Osteoblast (primary cell): ENCODE data around the gene NDUFS6. TPM values are rescaled to one million over a fixed set of nuclear protein-coding genes. Genes with fewer than 3 reads are reported as not detected.

Experiments used
- DNase-seq: peaks from one replicate; pipeline ENCODE4 v3.0.0; 2011; ENCODE audit warnings: low spot score, mixed read lengths; ENCODE audit not compliant: insufficient read length; ENCODE audit errors: missing footprints
- H2AFZ ChIP-seq: 2 replicates; pipeline ENCODE4 v1.6.0; 2011; ENCODE audit warnings: mild to moderate bottlenecking, low read length
- H3K27ac ChIP-seq: 2 replicates; pipeline ENCODE4 v1.5.1; 2011; ENCODE audit warnings: mild to moderate bottlenecking, low read depth, low read length, moderate library complexity
- H3K27me3 ChIP-seq: 2 replicates; pipeline ENCODE4 v1.6.0; 2012; ENCODE audit warnings: mild to moderate bottlenecking, control low read depth, inconsistent platforms, low read length, moderate library complexity; ENCODE audit not compliant: insufficient read depth
- H3K36me3 ChIP-seq: 2 replicates; pipeline ENCODE4 v1.5.1; 2011; ENCODE audit warnings: mild to moderate bottlenecking, low read length, control low read depth, moderate library complexity; ENCODE audit not compliant: insufficient read depth
- H3K4me1 ChIP-seq: 2 replicates; pipeline ENCODE4 v1.5.1; 2011; ENCODE audit warnings: mild to moderate bottlenecking, low read length, control low read depth, moderate library complexity; ENCODE audit not compliant: insufficient read depth
- H3K4me2 ChIP-seq: 2 replicates; pipeline ENCODE4 v1.6.0; 2011; ENCODE audit warnings: mild to moderate bottlenecking, low read length; ENCODE audit not compliant: insufficient read depth
- H3K4me3 ChIP-seq: fragments of 200-600 bp; sonication (generic); 3 replicates; pipeline ENCODE4 v1.5.1; 2012; ENCODE audit warnings: mild to moderate bottlenecking, low read length, inconsistent platforms; ENCODE audit not compliant: insufficient read depth
- H3K79me2 ChIP-seq: 2 replicates; pipeline ENCODE4 v1.6.0; 2012; ENCODE audit warnings: mild to moderate bottlenecking, low read length, control low read depth, inconsistent platforms; ENCODE audit not compliant: insufficient read depth
- H3K9me3 ChIP-seq: 2 replicates; pipeline ENCODE4 v1.5.1; 2011; ENCODE audit warnings: low read depth, low read length, control low read depth
- H4K20me1 ChIP-seq: 2 replicates; pipeline ENCODE4 v1.6.0; 2012; ENCODE audit warnings: mild to moderate bottlenecking, low read length, control low read depth; ENCODE audit not compliant: insufficient read depth
- total RNA-seq: library from RNA; depleted of rRNA; stranded (reverse); fragments of >200 nt; gene quantifications from 2 replicates; pipeline ENCODE4 v1.2.3, GENCODE V29; 2012
- TF ChIP-seq, protein P1 (sequence below): IDR thresholded peaks from 2 replicates; pipeline ENCODE4 v1.5.1; 2011; ENCODE audit warnings: mild to moderate bottlenecking, low read depth, low read length, moderate library complexity; ENCODE audit errors: extremely low read depth

Gene NDUFS6
- total RNA-seq, 1 donor, result 23.9 TPM

DNA sequence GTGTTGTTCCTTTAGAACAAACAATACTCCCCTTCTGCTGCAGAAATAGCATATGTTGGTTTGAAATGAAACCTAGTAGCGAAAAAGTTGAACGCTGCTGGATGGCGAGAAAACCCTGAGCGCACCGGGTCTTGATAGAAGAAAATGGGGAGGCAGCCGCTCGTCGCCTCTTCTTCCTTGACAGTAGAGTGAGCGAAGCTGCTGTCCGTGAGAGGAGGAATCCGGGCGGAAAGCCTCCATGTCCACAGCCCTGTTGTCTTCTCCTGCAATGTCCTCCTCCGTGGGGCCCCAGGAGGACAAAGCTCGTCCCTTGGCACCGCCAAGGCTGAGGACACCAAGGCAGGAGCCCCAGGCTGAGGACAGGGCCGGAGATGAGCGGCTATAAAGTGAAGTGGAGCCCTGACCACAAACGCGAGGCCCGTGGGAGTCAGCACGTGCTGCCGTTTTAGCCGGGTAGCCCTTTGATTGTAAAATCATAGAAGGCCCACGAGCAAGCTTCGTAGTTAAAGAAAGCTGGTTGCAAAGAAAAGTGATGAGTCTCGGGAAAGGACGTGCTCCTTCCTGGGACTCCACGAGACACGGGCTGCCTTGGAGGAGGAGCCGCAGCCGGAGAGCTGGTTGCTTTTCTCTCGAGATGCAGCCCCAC lies 37.1 kb upstream of the NDUFS6 start:
- no peaks in the 10 kb centered on the region for H4K20me1 ChIP-seq
- no peak overlapping the region for H3K27ac ChIP-seq
- H3K79me2 ChIP-seq, result no peaks in the 10 kb centered on the region
- DNase-seq, result peak; percentile 78
- H3K4me3 ChIP-seq, result no peak overlapping the region
- TF ChIP-seq, protein P1, sequence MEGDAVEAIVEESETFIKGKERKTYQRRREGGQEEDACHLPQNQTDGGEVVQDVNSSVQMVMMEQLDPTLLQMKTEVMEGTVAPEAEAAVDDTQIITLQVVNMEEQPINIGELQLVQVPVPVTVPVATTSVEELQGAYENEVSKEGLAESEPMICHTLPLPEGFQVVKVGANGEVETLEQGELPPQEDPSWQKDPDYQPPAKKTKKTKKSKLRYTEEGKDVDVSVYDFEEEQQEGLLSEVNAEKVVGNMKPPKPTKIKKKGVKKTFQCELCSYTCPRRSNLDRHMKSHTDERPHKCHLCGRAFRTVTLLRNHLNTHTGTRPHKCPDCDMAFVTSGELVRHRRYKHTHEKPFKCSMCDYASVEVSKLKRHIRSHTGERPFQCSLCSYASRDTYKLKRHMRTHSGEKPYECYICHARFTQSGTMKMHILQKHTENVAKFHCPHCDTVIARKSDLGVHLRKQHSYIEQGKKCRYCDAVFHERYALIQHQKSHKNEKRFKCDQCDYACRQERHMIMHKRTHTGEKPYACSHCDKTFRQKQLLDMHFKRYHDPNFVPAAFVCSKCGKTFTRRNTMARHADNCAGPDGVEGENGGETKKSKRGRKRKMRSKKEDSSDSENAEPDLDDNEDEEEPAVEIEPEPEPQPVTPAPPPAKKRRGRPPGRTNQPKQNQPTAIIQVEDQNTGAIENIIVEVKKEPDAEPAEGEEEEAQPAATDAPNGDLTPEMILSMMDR, result no peak
- no peaks in the 10 kb centered on the region for H3K4me1 ChIP-seq
- H2AFZ ChIP-seq, result peak overlapping the region; percentile 72
- peaks cover 42% of the 10 kb centered on the region for H3K27me3 ChIP-seq
- peak overlapping the region; percentile 18 for H3K4me2 ChIP-seq
- H3K36me3 ChIP-seq, result no peaks in the 10 kb centered on the region
- H3K9me3 ChIP-seq, result no peaks in the 10 kb centered on the region

DNA sequence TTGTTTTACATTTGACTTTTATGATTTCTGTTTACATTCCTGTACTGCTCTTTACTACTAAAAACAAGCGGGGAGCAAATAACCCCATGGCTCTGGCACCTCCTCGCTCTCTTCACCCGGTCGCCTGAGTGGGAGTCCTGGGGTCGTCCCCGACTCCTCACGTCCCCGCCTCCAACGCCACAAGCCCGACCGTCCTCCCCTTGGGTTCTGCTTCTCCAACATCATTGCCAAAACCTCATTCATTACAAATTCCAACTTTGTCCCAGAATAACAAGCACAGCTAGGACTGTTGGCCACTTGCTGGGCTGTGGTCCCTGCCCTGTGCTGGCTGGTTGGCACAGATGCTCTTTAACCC lies 36.6 kb upstream of the NDUFS6 start:
- H3K4me1 ChIP-seq, result no peaks in the 10 kb centered on the region
- no peak overlapping the region for H3K4me3 ChIP-seq
- H3K9me3 ChIP-seq, result no peaks in the 10 kb centered on the region
- no peaks in the 10 kb centered on the region for H4K20me1 ChIP-seq
- H3K36me3 ChIP-seq, result no peaks in the 10 kb centered on the region
- peak overlapping the region; percentile 18 for H3K4me2 ChIP-seq
- H2AFZ ChIP-seq, result peak overlapping the region; percentile 72
- H3K27ac ChIP-seq, result no peak overlapping the region
- TF ChIP-seq, protein P1, result no peak
- DNase-seq, result peak; percentile 86
- peaks cover 39% of the 10 kb centered on the region for H3K27me3 ChIP-seq
- H3K79me2 ChIP-seq, result no peaks in the 10 kb centered on the region

- peaks cover 37% of the 10 kb centered on the region for H3K27me3 ChIP-seq
- DNase-seq, result peak; percentile 45
- no peak overlapping the region for H2AFZ ChIP-seq
- no peak overlapping the region for H3K4me2 ChIP-seq
- no peaks in the 10 kb centered on the region for H3K4me1 ChIP-seq
- H3K9me3 ChIP-seq, result no peaks in the 10 kb centered on the region
- no peaks in the 10 kb centered on the region for H4K20me1 ChIP-seq
- H3K27ac ChIP-seq, result no peak overlapping the region
- no peak overlapping the region for H3K4me3 ChIP-seq
- H3K79me2 ChIP-seq, result no peaks in the 10 kb centered on the region
- H3K36me3 ChIP-seq, result no peaks in the 10 kb centered on the region
- TF ChIP-seq, protein P1, result no peak
Observed at GRCh38 chr5:1765141-1765879, 35.9 kb upstream of the NDUFS6 start.

GRCh38 chr5:1765880-1766235 lies 35.3 kb upstream of the NDUFS6 start:
- H2AFZ ChIP-seq, result no peak overlapping the region
- H3K79me2 ChIP-seq, result no peaks in the 10 kb centered on the region
- TF ChIP-seq, protein P1, result no peak
- H3K4me1 ChIP-seq, result no peaks in the 10 kb centered on the region
- DNase-seq, result peak; percentile 32
- peaks cover 32% of the 10 kb centered on the region for H3K27me3 ChIP-seq
- no peak overlapping the region for H3K4me2 ChIP-seq
- H3K36me3 ChIP-seq, result no peaks in the 10 kb centered on the region
- no peak overlapping the region for H3K4me3 ChIP-seq
- H3K27ac ChIP-seq, result no peak overlapping the region
- no peaks in the 10 kb centered on the region for H4K20me1 ChIP-seq
- no peaks in the 10 kb centered on the region for H3K9me3 ChIP-seq
